ENCODE data around the gene AGBL4. TPM values are rescaled to one million over a fixed set of nuclear protein-coding genes. Genes with fewer than 3 reads are reported as not detected.

Gene AGBL4
- polyA plus RNA-seq (not detected in 3 replicates), polyA minus RNA-seq (not detected in 3 replicates)
- polyA plus RNA-seq (2011; ENCODE audit: low read depth), result not detected
- not detected in 2 replicates for polyA plus RNA-seq (2011; cell fraction: cytosol; rRNA removed)
- not detected in 2 replicates for polyA plus RNA-seq (2011; cell fraction: nucleus; rRNA removed)
- polyA plus RNA-seq (2012; ENCODE audit: low replicate concordance), result not detected in 2 replicates
- polyA minus RNA-seq (2011; cell fraction: cytosol; rRNA and poly(A)+ RNA removed), result not detected
- not detected in 2 replicates for polyA minus RNA-seq (2011; cell fraction: nucleus; rRNA and poly(A)+ RNA removed)

DNA sequence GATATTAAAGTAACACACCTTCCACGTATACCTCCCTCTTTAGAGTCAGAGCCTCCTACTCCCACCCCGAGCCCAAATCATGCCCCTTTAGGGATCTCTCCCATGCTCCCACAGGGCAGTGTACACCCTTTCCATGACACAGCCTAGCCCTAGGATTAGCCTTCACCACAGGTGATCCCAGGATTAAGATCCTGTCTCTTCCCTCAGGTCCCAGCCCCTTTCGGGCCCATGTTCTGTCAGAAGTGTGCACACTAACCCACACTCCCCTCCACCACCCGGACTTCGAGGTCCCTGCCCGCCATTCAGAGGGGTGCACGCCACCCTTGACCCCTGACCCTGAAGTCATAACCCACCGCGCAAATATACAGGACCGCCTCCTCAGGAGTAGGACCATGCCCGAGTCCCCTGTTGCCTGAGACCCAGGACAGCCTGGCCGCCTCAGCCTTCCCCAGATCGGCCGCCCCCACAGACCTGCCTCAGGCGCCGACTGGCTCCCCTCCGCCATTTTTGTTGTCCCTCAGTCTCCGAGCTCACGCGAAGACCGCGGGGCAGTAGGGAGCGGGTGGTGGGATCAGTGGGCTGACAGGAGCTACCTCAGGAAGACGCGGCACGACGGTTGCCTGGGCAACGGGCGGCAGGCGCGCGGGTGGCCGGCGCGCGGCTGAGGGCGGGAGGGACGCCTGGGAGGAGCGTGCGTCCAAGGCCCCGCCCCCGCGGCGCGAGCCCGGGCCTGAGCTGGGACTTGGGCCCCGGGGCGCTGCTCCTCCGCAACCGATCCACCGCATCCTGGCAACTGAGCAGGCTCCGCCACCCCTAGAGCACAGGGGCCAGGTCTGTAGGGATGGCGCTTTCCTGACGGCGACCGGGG lies at the start of gene AGBL4:
AGBL4 (minus strand) TSS at position 663 of the 868 bp plus-strand sequence.
- Histone ChIP-seq H3K4me1 (ENCODE audit: control insufficient read depth, extremely low read depth, insufficient read depth, low read length) (no peaks in the 10 kb centered on the region), H3K36me3 (ENCODE audit: control insufficient read depth in 2 of 2, extremely low read depth in 1 of 2, insufficient read depth in 2 of 2, low read length in 2 of 2) (no peaks in the 10 kb centered on the region), H3K4me2 (ENCODE audit: control insufficient read depth, extremely low read depth, insufficient read depth, low read depth, low read length) (peak within 1 kb of the TSS; percentile 72), H2AFZ (ENCODE audit: control insufficient read depth, low read length) (peak within 1 kb of the TSS; percentile 81), H3K27me3 (ENCODE audit: control insufficient read depth, extremely low read depth, insufficient read depth, low read length) (no peaks in the 10 kb centered on the region), H4K20me1 (ENCODE audit: control insufficient read depth, extremely low read depth, insufficient read depth, low read length) (no peaks in the 10 kb centered on the region), H3K79me2 (ENCODE audit: control insufficient read depth, insufficient read depth, low read length) (no peaks in the 10 kb centered on the region), H3K9me3 (ENCODE audit: control insufficient read depth, low read depth, low read length) (no peaks in the 10 kb centered on the region), H3K4me3 (ENCODE audit: control insufficient read depth in 2 of 3, extremely low read depth in 1 of 3, insufficient read depth in 2 of 3, low read depth in 1 of 3, low read length in 3 of 3) (peak within 1 kb of the TSS; percentile 40 to 53 (median 47)), H3K9me1 (ENCODE audit: control insufficient read depth, extremely low read depth, insufficient read depth, low read length) (no peaks in the 10 kb centered on the region), H3K9ac (ENCODE audit: control insufficient read depth, extremely low read depth, insufficient read depth, low read length) (no peak within 1 kb of the TSS), H3K27ac (ENCODE audit: control insufficient read depth, insufficient read depth, low read length) (no peak within 1 kb of the TSS)
- TF ChIP-seq EZH2 (IDR thresholded peaks at IDR 0.05; ENCODE audit: low read length) (no peak), CTCF (optimal IDR thresholded peaks at IDR 0.05 in 1 of 3, IDR thresholded peaks at IDR 0.05 in 1 of 3, conservative IDR thresholded peaks at IDR 0.05 in 1 of 3; ENCODE audit: extremely low read depth in 1 of 3, insufficient read depth in 2 of 3, low read length in 3 of 3) (no peak)
- FAIRE-seq (no peak), DNase-seq (ENCODE audit: low read depth, low spot score) (no peak)
- dilution Hi-C loops (cut with MboI; ENCODE audit: extremely low pct_ligation_motif_present, low sequenced_read_pairs), result no loop called here

GRCh38 chr1:50066806-50067205 lies 43.1 kb upstream of the AGBL4 start:
- no peaks in the 10 kb centered on the region for H3K9me1 ChIP-seq (ENCODE audit: control insufficient read depth, extremely low read depth, insufficient read depth, low read length)
- H3K27me3 ChIP-seq (ENCODE audit: control insufficient read depth, extremely low read depth, insufficient read depth, low read length), result no peaks in the 10 kb centered on the region
- DNase-seq (ENCODE audit: low read depth, low spot score) (no peak), FAIRE-seq (no peak)
- H3K4me3 ChIP-seq (ENCODE audit: control insufficient read depth in 2 of 3, extremely low read depth in 1 of 3, insufficient read depth in 2 of 3, low read depth in 1 of 3, low read length in 3 of 3), result no peak overlapping the region
- dilution Hi-C loops (cut with MboI; ENCODE audit: extremely low pct_ligation_motif_present, low sequenced_read_pairs), result no loop called here
- no peak overlapping the region for H3K27ac ChIP-seq (ENCODE audit: control insufficient read depth, insufficient read depth, low read length)
- H2AFZ ChIP-seq (ENCODE audit: control insufficient read depth, low read length), result no peak overlapping the region
- no peak overlapping the region for H3K4me2 ChIP-seq (ENCODE audit: control insufficient read depth, extremely low read depth, insufficient read depth, low read depth, low read length)
- no peaks in the 10 kb centered on the region for H3K9me3 ChIP-seq (ENCODE audit: control insufficient read depth, low read depth, low read length)
- TF ChIP-seq CTCF (optimal IDR thresholded peaks at IDR 0.05 in 1 of 3, IDR thresholded peaks at IDR 0.05 in 1 of 3, conservative IDR thresholded peaks at IDR 0.05 in 1 of 3; ENCODE audit: extremely low read depth in 1 of 3, insufficient read depth in 2 of 3, low read length in 3 of 3), result no peak
- no peak for TF ChIP-seq EZH2 (IDR thresholded peaks at IDR 0.05; ENCODE audit: low read length)
- H3K9ac ChIP-seq (ENCODE audit: control insufficient read depth, extremely low read depth, insufficient read depth, low read length), result no peak overlapping the region
- H3K79me2 ChIP-seq (ENCODE audit: control insufficient read depth, insufficient read depth, low read length), result no peaks in the 10 kb centered on the region
- no peaks in the 10 kb centered on the region for H3K36me3 ChIP-seq (ENCODE audit: control insufficient read depth in 2 of 2, extremely low read depth in 1 of 2, insufficient read depth in 2 of 2, low read length in 2 of 2)
- no peaks in the 10 kb centered on the region for H4K20me1 ChIP-seq (ENCODE audit: control insufficient read depth, extremely low read depth, insufficient read depth, low read length)
- H3K4me1 ChIP-seq (ENCODE audit: control insufficient read depth, extremely low read depth, insufficient read depth, low read length), result no peaks in the 10 kb centered on the region

Measured in keratinocyte (primary cell).